ENCODE data around the gene LRRC39. TPM values are rescaled to one million over a fixed set of nuclear protein-coding genes. Genes with fewer than 3 reads are reported as not detected.

The LRRC39 gene
- total and polyA plus RNA-seq, 4 donors: 0.12 to 1.4 (median 0.39) TPM

GRCh38 chr1:100219883-100220282 is 41.8 kb upstream of the LRRC39 start:
- DNase-seq (ENCODE audit: low spot score): no peak
- Histone ChIP-seq H3K27me3 (ENCODE audit: control insufficient read depth in 4 of 4, insufficient read depth in 4 of 4, low read length in 3 of 4) (no peaks in the 10 kb centered on the region), H3K27ac (ENCODE audit: low read depth in 1 of 2, low read length in 2 of 2) (no peak overlapping the region), H3K36me3 (ENCODE audit: control insufficient read depth in 4 of 4, insufficient read depth in 3 of 4, low read depth in 1 of 4, low read length in 3 of 4) (peaks cover 3 to 24% (median 14%) of the 10 kb centered on the region in 4 donors), H3K9me3 (ENCODE audit: control insufficient read depth in 4 of 4, low read length in 3 of 4) (no peaks in the 10 kb centered on the region), H3K9ac (ENCODE audit: low read depth in 1 of 2, low read length in 2 of 2) (no peak overlapping the region), H3K4me3 (ENCODE audit: low read depth in 1 of 3, low read length in 3 of 3) (no peak overlapping the region), H3K4me1 (ENCODE audit: control insufficient read depth in 4 of 4, insufficient read depth in 4 of 4, low read length in 3 of 4) (peaks cover 0 to 3% (median 0%) of the 10 kb centered on the region in 4 donors)
- no peak for TF ChIP-seq CTCF (IDR thresholded peaks at IDR 0.05; ENCODE audit: low read depth, low read length, missing input control)
- no peak for TF ChIP-seq JUND (IDR thresholded peaks at IDR 0.05)
- no peak for TF ChIP-seq ZBTB33 (IDR thresholded peaks at IDR 0.05)
- no peak for TF ChIP-seq EGR1 (IDR thresholded peaks at IDR 0.05; ENCODE audit: low read depth in 2 of 2)
- TF ChIP-seq RAD21 (IDR thresholded peaks at IDR 0.05): no peak
- no peak for TF ChIP-seq FOXA2 (IDR thresholded peaks at IDR 0.05)
- 98% methylated on average over 2 of the region's 2 CpGs for WGBS

GRCh38 chr1:100219457-100219856 is 41.4 kb upstream of the LRRC39 start:
- no peak for DNase-seq (ENCODE audit: low spot score)
- H3K4me3 ChIP-seq (ENCODE audit: low read depth in 1 of 3, low read length in 3 of 3): no peak overlapping the region
- no peaks in the 10 kb centered on the region for H3K27me3 ChIP-seq (ENCODE audit: control insufficient read depth in 4 of 4, insufficient read depth in 4 of 4, low read length in 3 of 4)
- peaks cover 0 to 3% (median 0%) of the 10 kb centered on the region in 4 donors for H3K4me1 ChIP-seq (ENCODE audit: control insufficient read depth in 4 of 4, insufficient read depth in 4 of 4, low read length in 3 of 4)
- no peak overlapping the region for H3K9ac ChIP-seq (ENCODE audit: low read depth in 1 of 2, low read length in 2 of 2)
- no peak overlapping the region for H3K27ac ChIP-seq (ENCODE audit: low read depth in 1 of 2, low read length in 2 of 2)
- TF ChIP-seq FOXA1 (IDR thresholded peaks at IDR 0.05) (no peak), RXRA (IDR thresholded peaks at IDR 0.05) (no peak), ATF3 (IDR thresholded peaks at IDR 0.05) (no peak), GABPA (IDR thresholded peaks at IDR 0.05 in 1 of 2, conservative IDR thresholded peaks at IDR 0.05 in 1 of 2) (no peak), CTCF (IDR thresholded peaks at IDR 0.05; ENCODE audit: low read depth, low read length, missing input control) (no peak), EGR1 (IDR thresholded peaks at IDR 0.05; ENCODE audit: low read depth in 2 of 2) (no peak), MAX (IDR thresholded peaks at IDR 0.05) (no peak), TAF1 (conservative IDR thresholded peaks at IDR 0.05) (no peak), REST (IDR thresholded peaks at IDR 0.05) (no peak), RAD21 (IDR thresholded peaks at IDR 0.05) (no peak), JUND (IDR thresholded peaks at IDR 0.05) (no peak), SP1 (IDR thresholded peaks at IDR 0.05) (no peak), ZBTB33 (IDR thresholded peaks at IDR 0.05) (no peak)
- H3K9me3 ChIP-seq (ENCODE audit: control insufficient read depth in 4 of 4, low read length in 3 of 4): no peaks in the 10 kb centered on the region
- H3K36me3 ChIP-seq (ENCODE audit: control insufficient read depth in 4 of 4, insufficient read depth in 3 of 4, low read depth in 1 of 4, low read length in 3 of 4): peaks cover 3 to 28% (median 17%) of the 10 kb centered on the region in 4 donors
- WGBS: 74% methylated on average over 6 of the region's 6 CpGs
